GM12878 (cell line): ENCODE results near the gene OSMR.

Experiments
- CBX5 ChIP-seq: sonication (generic); IDR thresholded peaks from 2 replicates; pipeline ENCODE4 v1.6.1; 2016; ENCODE audit warnings: low read depth, moderate library complexity, mild to moderate bottlenecking, inconsistent platforms
- CHD1 ChIP-seq: IDR thresholded peaks from 2 replicates; pipeline ENCODE4 v1.6.1; 2012; ENCODE audit warnings: low read depth, low read length, improper control_type of control experiment
- CHD2 ChIP-seq: IDR thresholded peaks from 2 replicates; pipeline ENCODE4 v1.6.1; 2011; ENCODE audit warnings: low read depth, low read length, improper control_type of control experiment, borderline replicate concordance
- CTCF ChIP-seq, 3 experiments: IDR thresholded peaks in 2 of 3; conservative IDR thresholded peaks in 1 of 3; 2 replicates each; pipeline ENCODE4 v1.5.1; 2011; ENCODE audit warnings: low read depth in 3 of 3, low read length in 3 of 3, mild to moderate bottlenecking in 3 of 3, control low read depth in 2 of 3, moderate library complexity in 2 of 3, inconsistent platforms in 1 of 3, mixed read lengths in 1 of 3; ENCODE audit not compliant: control insufficient read depth in 2 of 3, insufficient read depth in 1 of 3; ENCODE audit errors: extremely low read depth in 1 of 3
- EZH2 ChIP-seq: IDR thresholded peaks from 2 replicates; pipeline ENCODE4 v1.6.1; 2012; ENCODE audit warnings: low read depth, mild to moderate bottlenecking, control low read depth, inconsistent platforms, low read length, borderline replicate concordance; ENCODE audit not compliant: control insufficient read depth
- HCFC1 ChIP-seq: fragments of 150-350 bp; IDR thresholded peaks from 2 replicates; pipeline ENCODE4 v1.6.1; 2014; ENCODE audit warnings: low read length
- JUND ChIP-seq: IDR thresholded peaks from 2 replicates; pipeline ENCODE4 v1.6.1; 2012; ENCODE audit warnings: low read depth, mild to moderate bottlenecking, low read length, improper control_type of control experiment, moderate library complexity
- NFIC ChIP-seq: IDR thresholded peaks from 2 replicates; pipeline ENCODE4 v1.6.1; 2012; ENCODE audit warnings: low read depth, mild to moderate bottlenecking, inconsistent platforms, low read length, moderate library complexity
- POLR2A ChIP-seq: IDR thresholded peaks from 2 replicates; pipeline ENCODE4 v1.6.1; 2011; ENCODE audit warnings: low read depth, mild to moderate bottlenecking, low read length
- RFX5 ChIP-seq: IDR thresholded peaks from 2 replicates; pipeline ENCODE4 v1.6.1; 2011; ENCODE audit warnings: low read depth, low read length, improper control_type of control experiment
- TAF1 ChIP-seq: IDR thresholded peaks from 2 replicates; pipeline ENCODE4 v1.6.1; 2011; ENCODE audit warnings: mild to moderate bottlenecking, low read depth, low read length, borderline replicate concordance
- TARDBP ChIP-seq: IDR thresholded peaks from 2 replicates; pipeline ENCODE4 v1.6.1; 2016; ENCODE audit warnings: borderline replicate concordance

GRCh38 chr5:38879078-38879460, 33.3 kb downstream of the OSMR start:
- no peak for TF ChIP-seq CTCF (IDR thresholded peaks at IDR 0.05 in 2 of 3, conservative IDR thresholded peaks at IDR 0.05 in 1 of 3; ENCODE audit: control insufficient read depth in 2 of 3, extremely low read depth in 1 of 3, insufficient read depth in 1 of 3, low read depth in 3 of 3, low read length in 3 of 3)
- TF ChIP-seq RFX5 = no peak
- no peak for TF ChIP-seq POLR2A
- no peak for TF ChIP-seq EZH2
- TF ChIP-seq CBX5 = no peak
- no peak for TF ChIP-seq CHD1
- no peak for TF ChIP-seq HCFC1
- TF ChIP-seq TAF1 = no peak
- TF ChIP-seq CHD2 = no peak
- TF ChIP-seq NFIC = no peak
- TF ChIP-seq JUND = no peak
- TF ChIP-seq TARDBP = no peak
